ENCODE measurements around the gene CCL16. TPM values are rescaled to one million over a fixed set of nuclear protein-coding genes. Genes with fewer than 3 reads are reported as not detected.

CCL16 gene
- total RNA-seq, 1 donor from 2014 or later, result not detected

GRCh38 chr17:35973333-35974260, 7.7 kb downstream of the CCL16 start:
- Mint-ChIP-seq H3K27me3 (no peaks in the 10 kb centered on the region), H3K4me3 (ENCODE audit: low read depth) (peak overlapping the region; percentile 30), H3K36me3 (ENCODE audit: insufficient read depth) (peaks cover 3% of the 10 kb centered on the region), H3K27ac (peak overlapping the region; percentile 89), H3K9me3 (ENCODE audit: low read depth) (peaks cover 4% of the 10 kb centered on the region), H3K4me1 (ENCODE audit: low read depth) (peaks cover 50% of the 10 kb centered on the region)
- peak; percentile 49 for DNase-seq (ENCODE audit: low spot score, unreplicated experiment)
- TF ChIP-seq, protein P1, sequence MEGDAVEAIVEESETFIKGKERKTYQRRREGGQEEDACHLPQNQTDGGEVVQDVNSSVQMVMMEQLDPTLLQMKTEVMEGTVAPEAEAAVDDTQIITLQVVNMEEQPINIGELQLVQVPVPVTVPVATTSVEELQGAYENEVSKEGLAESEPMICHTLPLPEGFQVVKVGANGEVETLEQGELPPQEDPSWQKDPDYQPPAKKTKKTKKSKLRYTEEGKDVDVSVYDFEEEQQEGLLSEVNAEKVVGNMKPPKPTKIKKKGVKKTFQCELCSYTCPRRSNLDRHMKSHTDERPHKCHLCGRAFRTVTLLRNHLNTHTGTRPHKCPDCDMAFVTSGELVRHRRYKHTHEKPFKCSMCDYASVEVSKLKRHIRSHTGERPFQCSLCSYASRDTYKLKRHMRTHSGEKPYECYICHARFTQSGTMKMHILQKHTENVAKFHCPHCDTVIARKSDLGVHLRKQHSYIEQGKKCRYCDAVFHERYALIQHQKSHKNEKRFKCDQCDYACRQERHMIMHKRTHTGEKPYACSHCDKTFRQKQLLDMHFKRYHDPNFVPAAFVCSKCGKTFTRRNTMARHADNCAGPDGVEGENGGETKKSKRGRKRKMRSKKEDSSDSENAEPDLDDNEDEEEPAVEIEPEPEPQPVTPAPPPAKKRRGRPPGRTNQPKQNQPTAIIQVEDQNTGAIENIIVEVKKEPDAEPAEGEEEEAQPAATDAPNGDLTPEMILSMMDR (IDR thresholded peaks at IDR 0.05; ENCODE audit: unreplicated experiment), result no peak

GRCh38 chr17:35972945-35973332, 8.4 kb downstream of the CCL16 start:
- peaks cover 4% of the 10 kb centered on the region for H3K9me3 Mint-ChIP-seq (ENCODE audit: low read depth)
- peak overlapping the region; percentile 89 for H3K27ac Mint-ChIP-seq
- H3K36me3 Mint-ChIP-seq (ENCODE audit: insufficient read depth), result peaks cover 3% of the 10 kb centered on the region
- H3K4me3 Mint-ChIP-seq (ENCODE audit: low read depth), result peak overlapping the region; percentile 15
- no peak for DNase-seq (ENCODE audit: low spot score, unreplicated experiment)
- no peaks in the 10 kb centered on the region for H3K27me3 Mint-ChIP-seq
- TF ChIP-seq, protein P1 (IDR thresholded peaks at IDR 0.05; ENCODE audit: unreplicated experiment), result no peak
- peaks cover 50% of the 10 kb centered on the region for H3K4me1 Mint-ChIP-seq (ENCODE audit: low read depth)

- Mint-ChIP-seq H3K36me3 (ENCODE audit: insufficient read depth) (peaks cover 3% of the 10 kb centered on the region), H3K27me3 (no peaks in the 10 kb centered on the region), H3K9me3 (ENCODE audit: low read depth) (peaks cover 4% of the 10 kb centered on the region), H3K4me3 (ENCODE audit: low read depth) (no peak overlapping the region), H3K4me1 (ENCODE audit: low read depth) (peaks cover 50% of the 10 kb centered on the region), H3K27ac (peak overlapping the region; percentile 89)
- DNase-seq (ENCODE audit: low spot score, unreplicated experiment), result no peak
- TF ChIP-seq, protein P1 (IDR thresholded peaks at IDR 0.05; ENCODE audit: unreplicated experiment), result no peak
These were observed 8.8 kb downstream of the CCL16 start for GRCh38 chr17:35972535-35972934.

GRCh38 chr17:35972066-35972465, 9.2 kb downstream of the CCL16 start:
- TF ChIP-seq, protein P1 (IDR thresholded peaks at IDR 0.05; ENCODE audit: unreplicated experiment), result no peak
- Mint-ChIP-seq H3K27ac (peak overlapping the region; percentile 45), H3K9me3 (ENCODE audit: low read depth) (peaks cover 4% of the 10 kb centered on the region), H3K27me3 (no peaks in the 10 kb centered on the region), H3K4me1 (ENCODE audit: low read depth) (peaks cover 50% of the 10 kb centered on the region), H3K4me3 (ENCODE audit: low read depth) (no peak overlapping the region), H3K36me3 (ENCODE audit: insufficient read depth) (peaks cover 3% of the 10 kb centered on the region)
- no peak for DNase-seq (ENCODE audit: low spot score, unreplicated experiment)

DNA sequence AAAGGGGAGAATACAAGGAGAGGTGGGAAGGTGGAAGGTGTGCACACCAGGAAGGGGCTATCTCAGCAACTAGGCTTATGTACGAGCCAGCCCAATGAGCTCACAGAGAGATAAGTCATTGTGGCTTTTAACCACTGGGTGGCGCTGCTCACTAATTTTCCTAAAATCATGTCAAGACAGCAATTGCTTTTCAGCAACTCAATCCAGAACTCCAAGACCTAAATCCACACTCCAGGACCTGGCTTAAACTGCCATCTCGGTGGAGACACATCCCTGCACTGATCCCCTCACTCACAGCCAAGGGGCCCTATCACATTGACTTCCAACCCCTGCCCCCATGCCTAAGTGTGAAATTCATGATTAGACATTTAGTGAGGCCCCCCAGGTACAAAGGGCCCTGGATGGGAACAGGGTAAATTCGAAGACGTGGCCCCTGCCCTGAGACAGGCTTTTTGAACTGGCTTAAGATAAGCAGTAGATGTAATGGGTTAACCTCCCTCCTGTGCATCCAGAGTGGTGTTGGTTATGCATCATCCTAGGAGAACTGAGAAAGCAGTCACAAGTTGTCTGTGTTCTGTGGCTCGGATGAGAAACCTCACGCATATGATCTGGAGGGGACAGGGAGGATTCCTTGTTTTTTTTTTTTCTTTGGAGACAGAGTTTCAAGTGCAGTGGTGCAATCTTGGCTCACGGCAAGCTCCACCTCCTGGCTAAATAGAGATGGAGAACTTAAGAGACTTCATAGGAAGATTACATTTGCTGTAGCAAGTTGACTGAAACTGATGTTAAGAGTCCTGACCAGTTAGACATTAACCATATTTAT, 11.5 kb downstream of the CCL16 start:
- Mint-ChIP-seq H3K4me1 (ENCODE audit: low read depth) (peaks cover 50% of the 10 kb centered on the region), H3K36me3 (ENCODE audit: insufficient read depth) (no peaks in the 10 kb centered on the region), H3K9me3 (ENCODE audit: low read depth) (no peaks in the 10 kb centered on the region), H3K27me3 (no peaks in the 10 kb centered on the region), H3K27ac (peak overlapping the region; percentile 34), H3K4me3 (ENCODE audit: low read depth) (no peak overlapping the region)
- TF ChIP-seq, protein P1 (IDR thresholded peaks at IDR 0.05; ENCODE audit: unreplicated experiment), result peak; percentile 88
- peak; percentile 77 for DNase-seq (ENCODE audit: low spot score, unreplicated experiment)
